Nephron (organoid): ENCODE measurements around the gene TMEM254.
A peak's percentile ranks its signal among the peaks of the same experiment; 100 is the strongest.
"Not testable (repeated sequence)": the region's sequence is repeated elsewhere in the genome, so short reads cannot be mapped to it uniquely, and the experiment has no call there.

ENCODE experiments used
- H3K27ac Mint-ChIP-seq, 3 experiments: 2 replicates each; pipeline ENCODE4 v1.8.0; 2020; ENCODE audit warnings: mixed read lengths in 3 of 3, mild to moderate bottlenecking in 2 of 3, moderate library complexity in 1 of 3
- H3K27me3 Mint-ChIP-seq: 2 replicates; pipeline ENCODE4 v1.8.0; 2021; ENCODE audit warnings: low read depth, mild to moderate bottlenecking, moderate library complexity, mixed read lengths
- H3K36me3 Mint-ChIP-seq: 2 replicates; pipeline ENCODE4 v1.8.0; 2020; ENCODE audit warnings: low read depth, mixed read lengths
- H3K4me1 Mint-ChIP-seq: 2 replicates; pipeline ENCODE4 v1.8.0; 2020; ENCODE audit warnings: mixed read lengths
- H3K4me3 Mint-ChIP-seq, 3 experiments: 2 replicates each; pipeline ENCODE4 v1.8.0; 2020; ENCODE audit warnings: mild to moderate bottlenecking in 3 of 3, mixed read lengths in 3 of 3, moderate library complexity in 2 of 3
- H3K9me3 Mint-ChIP-seq: 2 replicates; pipeline ENCODE4 v1.8.0; 2020; ENCODE audit warnings: mixed read lengths
- TF ChIP-seq, protein P1 (sequence below), 3 experiments: fragments of 200-600 bp; sonication (generic); IDR thresholded peaks; one replicate each; pipeline ENCODE4 v1.5.0; 2021; ENCODE audit warnings: antibody characterized with exemption in 3 of 3; ENCODE audit not compliant: unreplicated experiment in 3 of 3

The TMEM254 gene

GRCh38 chr10:80122746-80123145, 44.3 kb downstream of the TMEM254 start:
- Mint-ChIP-seq H3K36me3 (no peaks in the 10 kb centered on the region), H3K27me3 (peaks cover 26% of the 10 kb centered on the region), H3K4me3 (no peak overlapping the region), H3K27ac (no peak overlapping the region), H3K9me3 (no peaks in the 10 kb centered on the region), H3K4me1 (no peaks in the 10 kb centered on the region)
- TF ChIP-seq, protein P1, sequence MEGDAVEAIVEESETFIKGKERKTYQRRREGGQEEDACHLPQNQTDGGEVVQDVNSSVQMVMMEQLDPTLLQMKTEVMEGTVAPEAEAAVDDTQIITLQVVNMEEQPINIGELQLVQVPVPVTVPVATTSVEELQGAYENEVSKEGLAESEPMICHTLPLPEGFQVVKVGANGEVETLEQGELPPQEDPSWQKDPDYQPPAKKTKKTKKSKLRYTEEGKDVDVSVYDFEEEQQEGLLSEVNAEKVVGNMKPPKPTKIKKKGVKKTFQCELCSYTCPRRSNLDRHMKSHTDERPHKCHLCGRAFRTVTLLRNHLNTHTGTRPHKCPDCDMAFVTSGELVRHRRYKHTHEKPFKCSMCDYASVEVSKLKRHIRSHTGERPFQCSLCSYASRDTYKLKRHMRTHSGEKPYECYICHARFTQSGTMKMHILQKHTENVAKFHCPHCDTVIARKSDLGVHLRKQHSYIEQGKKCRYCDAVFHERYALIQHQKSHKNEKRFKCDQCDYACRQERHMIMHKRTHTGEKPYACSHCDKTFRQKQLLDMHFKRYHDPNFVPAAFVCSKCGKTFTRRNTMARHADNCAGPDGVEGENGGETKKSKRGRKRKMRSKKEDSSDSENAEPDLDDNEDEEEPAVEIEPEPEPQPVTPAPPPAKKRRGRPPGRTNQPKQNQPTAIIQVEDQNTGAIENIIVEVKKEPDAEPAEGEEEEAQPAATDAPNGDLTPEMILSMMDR (IDR thresholded peaks at IDR 0.05; ENCODE audit: unreplicated experiment in 3 of 3), result no peak

GRCh38 chr10:80126876-80127275, 48.4 kb downstream of the TMEM254 start:
- peaks cover 5% of the 10 kb centered on the region for H3K4me1 Mint-ChIP-seq
- H3K36me3 Mint-ChIP-seq, result no peaks in the 10 kb centered on the region
- H3K27ac Mint-ChIP-seq, result peak overlapping the region in 1 of 3 experiments; percentile 70
- TF ChIP-seq, protein P1 (IDR thresholded peaks at IDR 0.05; ENCODE audit: unreplicated experiment in 3 of 3), result no peak
- H3K27me3 Mint-ChIP-seq, result peaks cover 24% of the 10 kb centered on the region
- no peaks in the 10 kb centered on the region for H3K9me3 Mint-ChIP-seq
- H3K4me3 Mint-ChIP-seq, result no peak overlapping the region

- Mint-ChIP-seq H3K4me1 (peaks cover 22% of the 10 kb centered on the region), H3K9me3 (no peaks in the 10 kb centered on the region), H3K27me3 (peaks cover 34% of the 10 kb centered on the region), H3K27ac (peak overlapping the region in 2 of 3 experiments; percentile 52 to 71), H3K4me3 (peak overlapping the region; percentile 59 to 77 (median 70)), H3K36me3 (no peaks in the 10 kb centered on the region)
- TF ChIP-seq, protein P1 (IDR thresholded peaks at IDR 0.05; ENCODE audit: unreplicated experiment in 3 of 3), result no peak
Measured at GRCh38 chr10:80131499-80131901, 53.0 kb downstream of the TMEM254 start.

DNA sequence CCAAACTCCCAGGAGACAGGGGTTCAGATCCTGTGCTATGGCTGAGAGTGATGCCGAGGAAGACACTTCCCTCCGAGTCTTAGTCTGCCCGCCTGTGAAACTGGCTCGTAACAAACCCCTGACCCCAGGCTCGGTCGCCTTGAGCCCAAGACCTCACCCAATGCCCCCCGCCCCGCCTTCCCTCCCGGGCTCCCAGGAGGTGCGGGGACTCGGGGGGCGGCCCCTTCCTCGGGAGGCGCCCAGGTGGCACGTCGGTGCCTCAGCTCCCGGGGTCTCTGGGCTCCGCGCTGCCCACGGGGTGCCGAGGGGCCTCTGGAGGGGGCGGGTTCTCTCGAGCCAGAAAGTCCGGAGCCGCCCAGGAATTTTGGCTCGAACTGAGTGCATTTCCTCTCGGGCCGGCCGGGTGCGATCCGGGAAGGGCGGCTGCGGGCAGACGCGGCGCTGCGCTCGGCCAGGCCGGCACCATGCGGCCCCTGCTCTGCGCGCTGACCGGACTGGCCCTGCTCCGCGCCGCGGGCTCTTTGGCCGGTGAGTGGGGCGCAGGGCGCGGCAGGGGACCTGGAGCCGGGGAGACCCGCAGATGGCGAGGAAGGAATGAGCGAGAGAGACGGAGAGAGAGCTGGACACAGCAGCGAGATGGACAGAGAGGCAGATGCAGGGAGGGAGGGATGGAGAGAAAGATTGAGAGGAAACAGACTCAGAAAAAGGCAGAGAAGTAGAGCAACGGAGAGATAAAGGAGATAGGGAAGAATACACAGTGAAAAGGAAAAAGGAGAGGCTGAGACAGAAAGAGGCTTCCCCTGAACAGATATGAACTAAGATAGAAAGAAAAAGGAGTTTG, 54.1 kb downstream of the TMEM254 start, which contains the start of gene PLAC9:
Gene PLAC9, plus strand, starts transcription at position 432 of the 841 bp plus-strand sequence. Its CDS starts 33 bp downstream, at position 465.
- Mint-ChIP-seq H3K27me3 (peaks cover 31% of the 10 kb centered on the region), H3K36me3 (no peaks in the 10 kb centered on the region), H3K4me3 (peak within 1 kb of the TSS; percentile 79 to 89 (median 85)), H3K4me1 (peaks cover 30% of the 10 kb centered on the region), H3K27ac (peak within 1 kb of the TSS; percentile 52 to 95 (median 84)), H3K9me3 (no peaks in the 10 kb centered on the region)
- TF ChIP-seq, protein P1 (IDR thresholded peaks at IDR 0.05; ENCODE audit: unreplicated experiment in 3 of 3), result no peak

DNA sequence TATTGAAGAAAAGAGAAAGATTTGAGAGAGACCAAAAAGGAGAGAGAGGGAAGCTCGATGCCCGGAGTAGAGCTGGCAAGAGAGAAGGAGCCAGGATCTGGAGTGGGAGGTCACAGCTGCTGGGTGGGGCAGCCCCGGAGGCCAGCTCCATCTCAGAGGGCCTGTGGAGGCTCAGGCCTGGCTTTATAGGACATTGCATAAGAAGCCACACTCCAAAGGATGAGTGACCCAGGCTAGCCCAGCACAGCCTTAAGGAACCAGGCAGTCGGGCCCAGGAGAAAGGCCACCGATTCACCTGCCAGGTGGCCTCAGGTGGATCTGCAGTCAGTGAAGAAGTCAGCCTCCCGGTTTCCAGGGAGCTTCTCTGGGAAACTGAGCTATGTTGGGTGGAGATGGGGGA, 54.7 kb downstream of the TMEM254 start:
- Mint-ChIP-seq H3K36me3 (no peaks in the 10 kb centered on the region), H3K4me3 (peak overlapping the region; percentile 79 to 89 (median 85)), H3K4me1 (peaks cover 36% of the 10 kb centered on the region), H3K9me3 (no peaks in the 10 kb centered on the region), H3K27me3 (peaks cover 31% of the 10 kb centered on the region), H3K27ac (peak overlapping the region; percentile 52 to 95 (median 84))
- TF ChIP-seq, protein P1 (IDR thresholded peaks at IDR 0.05; ENCODE audit: unreplicated experiment in 3 of 3), result no peak

DNA sequence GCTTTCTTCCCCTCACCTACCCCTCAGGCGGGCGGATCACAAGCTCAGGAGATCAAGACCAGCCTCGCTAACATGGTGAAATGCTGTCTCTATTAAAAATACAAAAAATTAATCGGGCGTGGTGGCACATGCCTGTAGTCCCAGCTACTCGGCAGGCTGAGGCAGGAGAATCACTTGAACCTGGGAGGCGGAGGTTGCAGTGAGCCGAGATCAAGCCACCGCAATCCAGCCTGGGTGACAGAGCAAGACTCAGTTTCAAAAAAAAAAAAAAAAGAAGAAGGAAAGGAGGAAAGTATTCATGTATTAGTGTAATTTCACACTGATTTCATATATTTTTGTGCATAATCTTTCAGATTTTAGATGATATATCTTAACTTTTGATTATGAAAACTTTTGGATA, 55.2 kb downstream of the TMEM254 start:
- Mint-ChIP-seq H3K4me1 (peaks cover 40% of the 10 kb centered on the region), H3K4me3 (peak overlapping the region; percentile 79 to 89 (median 85)), H3K27ac (peak overlapping the region in 2 of 3 experiments; percentile 84 to 95), H3K27me3 (peaks cover 31% of the 10 kb centered on the region)
- not testable (repeated sequence) for H3K36me3 Mint-ChIP-seq, H3K9me3 Mint-ChIP-seq
